Astrocyte (in vitro differentiated cells and primary cell): ENCODE data around the gene VPS8.

Source experiments
- EZH2 ChIP-seq: IDR thresholded peaks from 2 replicates; pipeline ENCODE4 v1.6.1; 2012; ENCODE audit warnings: mild to moderate bottlenecking, low read length, inconsistent platforms; ENCODE audit not compliant: insufficient read depth
- TF ChIP-seq, protein P1 (sequence below): IDR thresholded peaks from 2 replicates; pipeline ENCODE4 v1.5.1; 2011; ENCODE audit warnings: low read depth, mild to moderate bottlenecking, inconsistent platforms, low read length, moderate library complexity; ENCODE audit not compliant: insufficient read depth

- TF ChIP-seq, protein P1, sequence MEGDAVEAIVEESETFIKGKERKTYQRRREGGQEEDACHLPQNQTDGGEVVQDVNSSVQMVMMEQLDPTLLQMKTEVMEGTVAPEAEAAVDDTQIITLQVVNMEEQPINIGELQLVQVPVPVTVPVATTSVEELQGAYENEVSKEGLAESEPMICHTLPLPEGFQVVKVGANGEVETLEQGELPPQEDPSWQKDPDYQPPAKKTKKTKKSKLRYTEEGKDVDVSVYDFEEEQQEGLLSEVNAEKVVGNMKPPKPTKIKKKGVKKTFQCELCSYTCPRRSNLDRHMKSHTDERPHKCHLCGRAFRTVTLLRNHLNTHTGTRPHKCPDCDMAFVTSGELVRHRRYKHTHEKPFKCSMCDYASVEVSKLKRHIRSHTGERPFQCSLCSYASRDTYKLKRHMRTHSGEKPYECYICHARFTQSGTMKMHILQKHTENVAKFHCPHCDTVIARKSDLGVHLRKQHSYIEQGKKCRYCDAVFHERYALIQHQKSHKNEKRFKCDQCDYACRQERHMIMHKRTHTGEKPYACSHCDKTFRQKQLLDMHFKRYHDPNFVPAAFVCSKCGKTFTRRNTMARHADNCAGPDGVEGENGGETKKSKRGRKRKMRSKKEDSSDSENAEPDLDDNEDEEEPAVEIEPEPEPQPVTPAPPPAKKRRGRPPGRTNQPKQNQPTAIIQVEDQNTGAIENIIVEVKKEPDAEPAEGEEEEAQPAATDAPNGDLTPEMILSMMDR = no peak
- no peak for TF ChIP-seq EZH2
These were observed 20.9 kb downstream of the VPS8 start for GRCh38 chr3:184832903-184833302.
